NK-92 (cell line): ENCODE data around the gene SMAGP.
"Not testable (repeated sequence)": the region's sequence is repeated elsewhere in the genome, so short reads cannot be mapped to it uniquely, and the experiment has no call there.

ENCODE experiments used
- DNase-seq: peaks from one replicate; lab custom pipeline; 2025; ENCODE audit not compliant: unreplicated experiment; lab: John Stamatoyannopoulos, UW

SMAGP gene

GRCh38 chr12:51265024-51265423 lies 5.2 kb downstream of the SMAGP start:
- no peak for DNase-seq

DNA sequence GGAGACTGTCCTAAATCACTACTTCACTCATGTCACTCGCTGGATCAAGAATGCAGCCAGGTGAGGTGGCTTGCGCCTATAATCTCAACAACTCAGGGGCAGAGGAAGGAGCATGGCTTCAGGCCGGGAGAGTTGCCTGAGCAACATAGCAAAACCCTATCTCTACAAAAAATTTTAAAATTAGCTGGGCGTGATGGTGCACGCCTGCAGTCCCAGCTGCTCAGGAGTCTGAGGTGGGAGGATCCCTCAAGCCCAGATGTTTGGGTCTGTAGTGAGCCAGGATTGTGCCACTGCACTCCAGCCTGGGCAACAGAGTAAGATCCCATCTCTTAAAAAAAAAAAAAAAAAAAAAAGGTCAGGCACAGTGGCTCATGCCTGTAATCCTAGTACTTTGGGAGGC lies 5.9 kb downstream of the SMAGP start:
- DNase-seq = no peak

DNA sequence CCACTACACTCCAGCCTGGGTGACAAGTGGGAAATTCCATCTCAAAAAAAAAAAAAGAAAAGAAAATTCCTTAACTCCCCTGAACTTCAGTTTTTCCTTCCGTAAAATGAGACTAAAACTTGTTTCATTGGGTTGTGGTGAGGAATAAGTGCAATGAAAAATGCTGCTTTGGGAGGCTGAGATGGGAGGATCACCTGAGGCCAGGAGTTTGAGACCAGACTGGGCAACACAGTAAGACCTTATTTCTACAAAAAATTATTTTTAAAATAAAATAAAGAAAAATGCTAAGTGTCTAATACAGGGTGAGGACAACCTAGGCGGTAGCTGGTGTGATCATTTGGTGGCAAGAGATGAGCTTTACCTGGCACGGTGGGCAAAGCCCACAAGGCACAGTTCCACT lies 6.9 kb downstream of the SMAGP start:
- no peak for DNase-seq

DNA sequence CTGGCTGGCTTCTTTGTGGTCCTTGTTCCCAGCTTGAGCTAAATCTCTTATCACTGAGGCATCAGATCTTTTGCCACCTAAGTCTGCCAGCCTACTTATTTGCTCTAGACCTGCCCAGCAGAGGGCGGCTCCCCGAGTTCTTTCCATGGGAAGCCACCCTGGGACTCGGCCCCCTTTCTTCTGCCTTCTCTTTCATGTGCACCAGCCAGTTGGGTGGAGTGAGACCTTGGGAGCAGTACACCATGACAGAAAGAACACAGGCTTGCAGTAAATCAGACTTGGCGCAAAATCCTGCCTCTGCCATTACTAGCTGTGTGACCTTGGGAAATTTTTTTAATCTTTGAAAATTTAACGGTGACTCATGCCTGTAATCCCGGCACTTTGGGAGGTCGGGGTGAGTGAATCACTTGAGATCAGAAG lies 7.4 kb downstream of the SMAGP start:
- no peak for DNase-seq

- not testable (repeated sequence) for DNase-seq
Measured at GRCh38 chr12:51259600-51259999, 10.6 kb downstream of the SMAGP start.

GRCh38 chr12:51254536-51254935 lies 15.7 kb downstream of the SMAGP start:
- DNase-seq = no peak

DNA sequence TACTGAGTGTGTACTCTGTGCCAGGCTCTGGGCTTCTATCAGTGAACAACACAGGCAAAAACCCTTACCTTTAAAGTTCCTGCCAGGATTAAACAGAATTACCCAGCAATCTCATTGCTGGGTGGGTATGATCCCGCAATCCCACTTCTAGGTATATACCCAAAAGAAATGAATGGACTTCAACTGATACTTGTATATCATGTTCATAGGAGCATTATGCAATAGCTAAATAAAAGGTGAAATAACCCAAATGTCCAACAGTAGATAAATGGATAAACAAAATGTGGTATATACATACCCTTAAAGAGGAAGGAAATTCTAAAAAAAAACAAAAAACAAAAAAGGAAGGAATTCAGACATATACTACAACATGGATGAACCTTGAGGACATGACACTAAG lies 16.9 kb downstream of the SMAGP start:
- DNase-seq = no peak

DNA sequence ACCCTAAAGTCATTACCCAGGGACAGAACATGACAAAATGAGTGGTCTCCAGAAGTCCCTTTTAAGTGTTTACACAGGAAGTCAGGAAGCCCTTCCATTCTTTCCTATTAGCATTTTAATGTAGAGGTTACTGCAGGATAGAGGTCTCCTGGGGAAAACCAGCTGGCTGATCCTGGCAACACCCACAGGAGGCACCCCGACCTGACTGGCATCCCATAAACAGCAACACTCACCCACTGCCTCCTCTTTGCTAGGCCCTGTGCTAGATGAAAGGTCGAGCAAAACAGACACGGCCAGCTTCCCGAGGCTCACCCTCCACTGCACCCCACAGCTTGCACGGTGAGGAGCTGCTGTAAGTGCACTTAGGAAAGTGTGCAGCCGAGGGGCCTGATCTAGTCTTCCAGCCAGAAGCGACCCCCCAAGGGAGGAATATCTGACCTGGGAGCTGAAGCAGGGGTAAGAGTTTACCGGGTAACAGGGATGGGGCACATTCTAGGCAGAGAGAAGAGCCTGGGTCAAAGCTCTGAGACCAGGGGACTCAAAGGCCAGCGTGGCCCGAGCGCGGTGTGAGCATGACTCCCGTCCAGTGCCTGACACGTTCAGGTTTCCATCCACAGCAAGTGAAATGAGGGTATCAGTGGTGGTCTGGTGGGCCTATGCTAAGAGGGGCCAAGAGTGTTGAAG lies 22.6 kb downstream of the SMAGP start:
- no peak for DNase-seq

GRCh38 chr12:51246254-51246853 lies 23.9 kb downstream of the SMAGP start:
- DNase-seq = no peak

GRCh38 chr12:51245476-51246253 lies 24.6 kb downstream of the SMAGP start:
- DNase-seq = no peak

GRCh38 chr12:51244269-51244668 lies 25.9 kb downstream of the SMAGP start:
- DNase-seq = no peak

GRCh38 chr12:51242876-51243275 lies 27.3 kb downstream of the SMAGP start:
- no peak for DNase-seq

- DNase-seq = no peak
Measured at GRCh38 chr12:51242120-51242519, 28.1 kb downstream of the SMAGP start.

- no peak for DNase-seq
Measured at GRCh38 chr12:51240971-51241370, 29.2 kb downstream of the SMAGP start.

DNA sequence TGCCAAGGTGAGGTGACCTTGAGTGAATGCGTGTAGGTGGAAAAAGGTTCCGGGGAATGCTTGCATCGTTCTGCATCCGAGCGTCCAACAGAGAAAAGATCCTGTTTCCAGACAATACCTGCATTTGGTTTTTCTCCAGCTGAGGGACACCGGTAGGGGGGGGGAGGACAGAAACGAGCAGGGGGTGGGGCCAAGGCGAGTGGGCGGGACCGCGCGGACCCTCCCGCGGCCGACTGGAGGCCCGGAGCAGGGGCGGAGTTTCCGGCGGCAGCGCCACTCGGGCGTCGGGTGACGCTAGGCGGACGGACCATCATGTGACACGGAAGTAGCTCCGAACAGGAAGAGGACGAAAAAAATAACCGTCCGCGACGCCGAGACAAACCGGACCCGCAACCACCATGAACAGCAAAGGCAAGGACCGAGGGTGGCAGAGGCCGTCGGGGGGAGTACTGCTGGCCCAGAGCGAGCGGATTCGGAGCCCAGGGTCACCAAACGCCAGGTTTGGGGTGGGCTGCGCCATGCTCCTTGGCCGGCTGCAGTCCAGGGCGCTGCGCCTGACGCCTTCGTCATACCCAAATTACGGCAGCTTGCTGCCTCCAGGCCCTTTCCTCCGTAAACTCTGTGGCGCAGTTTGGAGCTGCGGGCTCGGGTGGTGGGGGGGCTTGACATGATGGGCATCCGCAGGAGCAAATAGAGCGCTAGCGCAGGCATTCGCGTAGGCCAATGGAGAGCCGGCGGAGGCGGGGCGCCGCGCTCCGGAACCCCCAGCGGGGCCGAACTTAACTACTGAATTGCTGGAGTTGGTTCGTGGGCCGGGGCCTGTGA lies 31.5 kb downstream of the SMAGP start, which contains the start of gene DAZAP2:
DAZAP2 (plus strand) TSS at position 317 of the 825 bp plus-strand sequence; CDS start at position 399, 82 bp downstream.
- DNase-seq = peak; percentile 83

GRCh38 chr12:51238037-51238509 lies 32.1 kb downstream of the SMAGP start:
- DNase-seq = no peak

DNA sequence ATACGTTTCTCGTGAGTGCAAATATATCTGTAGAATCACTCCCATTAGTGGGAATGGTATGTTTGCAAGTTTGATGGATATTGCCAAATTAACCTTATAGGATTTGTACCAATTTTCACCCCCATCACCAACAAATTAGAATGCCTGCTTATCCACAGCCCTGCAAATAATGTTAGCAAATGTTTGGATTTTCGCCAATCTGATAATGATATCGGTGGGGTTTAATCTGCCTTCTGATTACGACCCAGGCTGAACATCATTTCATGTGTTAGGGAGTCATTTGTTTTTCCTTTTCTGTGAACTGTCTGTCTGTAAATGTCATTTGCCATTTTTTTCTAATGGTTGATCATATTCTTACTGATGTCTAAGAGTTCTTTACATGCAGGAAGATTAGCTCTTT lies 35.7 kb downstream of the SMAGP start:
- no peak for DNase-seq

DNA sequence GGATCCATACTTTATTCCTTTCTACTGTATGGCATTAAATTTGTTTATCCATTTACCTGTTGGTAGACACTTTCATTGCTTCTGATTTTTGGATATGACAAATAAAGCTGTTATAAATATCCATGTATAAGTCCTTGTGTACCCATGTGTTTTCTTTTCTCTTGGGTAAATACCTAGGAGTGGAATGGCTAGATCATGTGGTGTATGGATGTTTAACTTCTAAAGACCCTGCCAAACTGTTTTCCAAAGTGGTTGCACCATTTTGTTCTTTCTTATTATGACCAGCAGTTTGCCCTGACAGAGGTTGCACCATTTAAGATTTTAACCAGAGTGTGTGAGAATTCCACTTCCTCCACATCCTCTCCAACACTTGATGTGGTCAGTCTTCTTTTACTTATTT lies 37.6 kb downstream of the SMAGP start:
- DNase-seq = no peak

- no peak for DNase-seq
Measured at GRCh38 chr12:51229116-51229809, 41.0 kb downstream of the SMAGP start.

- no peak for DNase-seq
Measured at GRCh38 chr12:51227962-51228361, 42.3 kb downstream of the SMAGP start.
